GM23338 (cell line): ENCODE data around the gene CYGB. TPM values are rescaled to one million over a fixed set of nuclear protein-coding genes. Genes with fewer than 3 reads are reported as not detected.

Source experiments
- ATAC-seq: fragments of 200-7000 bp; cut with Tn5 transposase; 3 replicates; pipeline ENCODE4 v1.9.1; 2020
- DNase-seq: peaks from one replicate; pipeline ENCODE4 v3.0.0-alpha.2; 2015; ENCODE audit warnings: low spot score
- H2AFZ ChIP-seq: fragments of 200-600 bp; sonication (generic); 2 replicates; pipeline ENCODE4 v1.8.0; 2016; ENCODE audit warnings: antibody characterized with exemption, mild to moderate bottlenecking, moderate library complexity
- H3F3A ChIP-seq: fragments of 200-600 bp; sonication (generic); replicated peaks from 2 replicates; pipeline ENCODE4 v1.8.0; 2017; ENCODE audit warnings: antibody characterized with exemption, mixed run types, low read depth
- H3K27ac ChIP-seq: fragments of 200-600 bp; sonication (generic); 2 replicates; pipeline ENCODE4 v1.6.1; 2016; ENCODE audit warnings: low read depth
- H3K27me3 ChIP-seq: fragments of 200-600 bp; sonication (generic); 2 replicates; pipeline ENCODE4 v1.8.0; 2016; ENCODE audit warnings: mild to moderate bottlenecking, mixed run types, moderate library complexity; ENCODE audit not compliant: insufficient read depth
- H3K36me3 ChIP-seq: fragments of 200-600 bp; sonication (generic); 2 replicates; pipeline ENCODE4 v1.8.0; 2016; ENCODE audit warnings: mild to moderate bottlenecking; ENCODE audit not compliant: insufficient read depth
- H3K4me1 ChIP-seq: fragments of 200-600 bp; sonication (generic); 2 replicates; pipeline ENCODE4 v1.8.0; 2016; ENCODE audit warnings: mild to moderate bottlenecking, moderate library complexity; ENCODE audit not compliant: insufficient read depth
- H3K4me2 ChIP-seq: fragments of 200-600 bp; sonication (generic); 2 replicates; pipeline ENCODE4 v1.7.1; 2017; ENCODE audit warnings: mixed run types
- H3K4me3 ChIP-seq: fragments of 200-600 bp; sonication (generic); 2 replicates; pipeline ENCODE4 v1.6.1; 2016; ENCODE audit warnings: mixed run types
- H3K79me2 ChIP-seq: fragments of 200-600 bp; sonication (generic); replicated peaks from 2 replicates; pipeline ENCODE4 v1.8.0; 2017; ENCODE audit warnings: mild to moderate bottlenecking; ENCODE audit not compliant: insufficient read depth
- H3K9me2 ChIP-seq: fragments of 200-600 bp; sonication (generic); 2 replicates; pipeline ENCODE4 v1.8.0; 2017; ENCODE audit not compliant: insufficient read depth
- H4K20me1 ChIP-seq: fragments of 200-600 bp; sonication (generic); replicated peaks from 2 replicates; pipeline ENCODE4 v1.8.0; 2017; ENCODE audit warnings: mild to moderate bottlenecking; ENCODE audit not compliant: insufficient read depth
- H3K27ac Mint-ChIP-seq: 2 replicates; pipeline ENCODE4 v1.8.0; 2020; ENCODE audit warnings: inconsistent platforms, mild to moderate bottlenecking, moderate library complexity, mixed read lengths
- H3K27me3 Mint-ChIP-seq: 3 replicates; pipeline ENCODE4 v1.8.0; 2022; ENCODE audit warnings: low read depth, mild to moderate bottlenecking, moderate library complexity, mixed read lengths, inconsistent platforms; ENCODE audit not compliant: insufficient read depth, poor library complexity
- H3K36me3 Mint-ChIP-seq: 3 replicates; pipeline ENCODE4 v1.8.0; 2021; ENCODE audit warnings: low read depth, mild to moderate bottlenecking, inconsistent platforms, moderate library complexity, mixed read lengths
- H3K4me1 Mint-ChIP-seq: 3 replicates; pipeline ENCODE4 v1.8.0; 2020; ENCODE audit warnings: mild to moderate bottlenecking, inconsistent platforms, mixed read lengths
- H3K4me3 Mint-ChIP-seq: 3 replicates; pipeline ENCODE4 v1.8.0; 2021; ENCODE audit warnings: moderate library complexity, mild to moderate bottlenecking, inconsistent platforms, mixed read lengths
- H3K9me3 Mint-ChIP-seq: 3 replicates; pipeline ENCODE4 v1.8.0; 2020; ENCODE audit warnings: moderate library complexity, mild to moderate bottlenecking, inconsistent platforms, mixed read lengths
- CTCF ChIP-seq, 2 experiments: fragments of 200-600 bp in 1 of 2; sonication (generic) in 1 of 2; conservative IDR thresholded peaks; 2 replicates each; pipeline versions ENCODE4 v1.5.1 to v1.6.1; 2016 to 2017; ENCODE audit warnings: antibody characterized with exemption in 2 of 2, low read depth in 2 of 2, mild to moderate bottlenecking in 2 of 2, moderate library complexity in 1 of 2
- ETS1 ChIP-seq: IDR thresholded peaks from 2 replicates; pipeline ENCODE4 v1.6.1; 2016; ENCODE audit warnings: antibody characterized with exemption
- EZH2phosphoT487 ChIP-seq: fragments of 200-600 bp; sonication (generic); IDR thresholded peaks from one replicate; pipeline ENCODE4 v1.8.1; 2018; ENCODE audit warnings: antibody characterized with exemption; ENCODE audit not compliant: unreplicated experiment
- JUNB ChIP-seq: IDR thresholded peaks from one replicate; pipeline ENCODE4 v1.6.1; 2016; ENCODE audit warnings: antibody characterized with exemption; ENCODE audit not compliant: unreplicated experiment
- NANOG ChIP-seq: IDR thresholded peaks from 2 replicates; pipeline ENCODE4 v1.6.1; 2016; ENCODE audit warnings: antibody characterized with exemption, borderline replicate concordance
- POLR2AphosphoS5 ChIP-seq: IDR thresholded peaks from 2 replicates; pipeline ENCODE4 v1.6.1; 2016; ENCODE audit warnings: antibody characterized with exemption, low read depth
- polyA plus RNA-seq: library from polyadenylated mRNA; unstranded; fragments of >200 nt; fragmentation: Nextera tagmentation; extraction: Ambion mirVana; gene quantifications from 2 replicates; pipeline ENCODE4 v1.2.1, GENCODE V29; 2016
- total RNA-seq: library from RNA; depleted of rRNA; stranded (reverse); fragments of >200 nt; shearing (Covaris generic); gene quantifications from 2 replicates; pipeline ENCODE4 v1.2.3, GENCODE V29; 2014

CYGB gene
- total and polyA plus RNA-seq, 2 experiments from 2014 or later: 1.2 to 1.7 TPM

- Histone ChIP-seq H3K4me2 (peak within 1 kb of the TSS; percentile 94), H4K20me1 (no peaks in the 10 kb centered on the region; the same call in 1 of the 2 replicates), H3K9me2 (no peaks in the 10 kb centered on the region), H3K79me2 (peaks cover 3% of the 10 kb centered on the region; the same call in 1 of the 2 replicates), H3F3A (0 out of 2 replicates have a peak, but pooled peaks cover 3% of the 10 kb centered on the region), H3K27ac (no peak within 1 kb of the TSS), H2AFZ (peak within 1 kb of the TSS; percentile 91), H3K36me3 (no peaks in the 10 kb centered on the region), H3K4me1 (peaks cover 25% of the 10 kb centered on the region; the same call in 1 of the 2 replicates), H3K27me3 (peaks cover 4% of the 10 kb centered on the region; the same call in 1 of the 2 replicates), H3K4me3 (peak within 1 kb of the TSS; percentile 87)
- Mint-ChIP-seq H3K27me3 (peaks cover 22% of the 10 kb centered on the region), H3K9me3 (no peaks in the 10 kb centered on the region), H3K4me3 (peak within 1 kb of the TSS; percentile 80), H3K4me1 (peaks cover 54% of the 10 kb centered on the region), H3K27ac (peak within 1 kb of the TSS; percentile 58; the same call in 1 of the 2 replicates), H3K36me3 (no peaks in the 10 kb centered on the region)
- DNase-seq (peak; percentile 90), ATAC-seq (peak; percentile 76)
- TF ChIP-seq POLR2AphosphoS5 (peak; percentile 82), CTCF (conservative IDR thresholded peaks at IDR 0.05; ENCODE audit: low read depth in 2 of 2) (no peak)
Observed at GRCh38 chr17:76501018-76501826, 36.3 kb downstream of the CYGB start, which contains the start of gene RHBDF2. Gene RHBDF2, minus strand, starts transcription at chr17:76501423. Its CDS starts 19,899 bp downstream, at chr17:76481524.

- no peaks in the 10 kb centered on the region for H3K9me3 Mint-ChIP-seq
- Histone ChIP-seq H3K79me2 (peaks cover 3% of the 10 kb centered on the region; the same call in 1 of the 2 replicates), H3F3A (0 out of 2 replicates have a peak, but pooled peaks cover 3% of the 10 kb centered on the region), H3K27me3 (peaks cover 4% of the 10 kb centered on the region; the same call in 1 of the 2 replicates), H2AFZ (peak overlapping the region; percentile 91), H3K4me2 (peak overlapping the region; percentile 94), H3K4me1 (peaks cover 25% of the 10 kb centered on the region; the same call in 1 of the 2 replicates), H4K20me1 (no peaks in the 10 kb centered on the region; the same call in 1 of the 2 replicates), H3K27ac (no peak overlapping the region), H3K9me2 (no peaks in the 10 kb centered on the region), H3K36me3 (no peaks in the 10 kb centered on the region), H3K4me3 (peak overlapping the region; percentile 87)
- H3K27me3 Mint-ChIP-seq: peaks cover 22% of the 10 kb centered on the region
- no peak for TF ChIP-seq NANOG
- TF ChIP-seq JUNB: no peak
- TF ChIP-seq ETS1: no peak
- TF ChIP-seq POLR2AphosphoS5: no peak
- no peak for TF ChIP-seq EZH2phosphoT487
- peak overlapping the region; percentile 80 for H3K4me3 Mint-ChIP-seq
- H3K36me3 Mint-ChIP-seq: no peaks in the 10 kb centered on the region
- no peak overlapping the region for H3K27ac Mint-ChIP-seq
- no peak for DNase-seq
- ATAC-seq: peak; percentile 16
- H3K4me1 Mint-ChIP-seq: peaks cover 54% of the 10 kb centered on the region
Observed at GRCh38 chr17:76500747-76501017, 36.8 kb downstream of the CYGB start.
